ENCODE measurements around the gene RBM20. TPM values are rescaled to one million over a fixed set of nuclear protein-coding genes. Genes with fewer than 3 reads are reported as not detected.
A peak's percentile ranks its signal among the peaks of the same experiment; 100 is the strongest.

Gene RBM20
- polyA plus RNA-seq, 1 donor (not counting 4 experiments of a cell fraction or from before 2014, with no cell fraction given), result 0.01 TPM

DNA sequence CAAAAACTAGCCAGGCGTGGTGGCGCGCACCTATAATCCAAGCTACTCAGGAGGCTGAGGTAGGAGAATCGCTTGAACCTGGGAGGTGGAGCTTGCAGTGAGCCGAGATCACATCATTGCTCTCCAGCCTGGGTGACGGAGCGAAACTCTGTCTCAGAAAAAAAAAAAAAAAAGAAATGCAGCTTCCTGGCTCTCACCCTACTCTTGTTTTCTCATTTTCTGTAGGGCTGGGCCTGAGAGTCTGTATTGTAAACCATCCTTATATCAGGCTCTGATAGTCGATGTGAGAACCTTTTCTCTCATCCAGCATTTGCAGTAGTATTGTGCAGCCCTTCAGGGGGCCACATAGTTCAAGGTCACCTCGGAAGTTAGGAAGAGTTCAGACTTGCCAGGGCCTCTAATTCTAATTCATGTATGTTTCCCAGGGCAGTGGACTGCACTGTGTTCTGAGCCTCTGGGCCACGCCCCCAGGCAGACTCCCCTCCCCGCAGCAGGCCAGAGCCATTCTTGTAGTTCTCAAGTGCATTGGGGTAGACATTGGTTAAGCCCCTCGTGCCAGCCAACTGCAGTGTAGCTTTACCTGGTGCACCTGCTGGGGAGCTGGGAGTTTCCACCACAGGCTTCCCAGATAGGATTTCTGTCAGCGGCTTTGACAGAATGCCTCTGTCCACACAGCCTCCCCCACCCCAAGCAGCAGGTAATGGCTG, 189.3 kb downstream of the RBM20 start:
- peaks cover 19% of the 10 kb centered on the region for H3K4me1 ChIP-seq (ENCODE audit: control insufficient read depth, extremely low read depth, insufficient read depth, low read length)
- no peak overlapping the region for H3K27ac ChIP-seq (ENCODE audit: control insufficient read depth, insufficient read depth, low read length)

DNA sequence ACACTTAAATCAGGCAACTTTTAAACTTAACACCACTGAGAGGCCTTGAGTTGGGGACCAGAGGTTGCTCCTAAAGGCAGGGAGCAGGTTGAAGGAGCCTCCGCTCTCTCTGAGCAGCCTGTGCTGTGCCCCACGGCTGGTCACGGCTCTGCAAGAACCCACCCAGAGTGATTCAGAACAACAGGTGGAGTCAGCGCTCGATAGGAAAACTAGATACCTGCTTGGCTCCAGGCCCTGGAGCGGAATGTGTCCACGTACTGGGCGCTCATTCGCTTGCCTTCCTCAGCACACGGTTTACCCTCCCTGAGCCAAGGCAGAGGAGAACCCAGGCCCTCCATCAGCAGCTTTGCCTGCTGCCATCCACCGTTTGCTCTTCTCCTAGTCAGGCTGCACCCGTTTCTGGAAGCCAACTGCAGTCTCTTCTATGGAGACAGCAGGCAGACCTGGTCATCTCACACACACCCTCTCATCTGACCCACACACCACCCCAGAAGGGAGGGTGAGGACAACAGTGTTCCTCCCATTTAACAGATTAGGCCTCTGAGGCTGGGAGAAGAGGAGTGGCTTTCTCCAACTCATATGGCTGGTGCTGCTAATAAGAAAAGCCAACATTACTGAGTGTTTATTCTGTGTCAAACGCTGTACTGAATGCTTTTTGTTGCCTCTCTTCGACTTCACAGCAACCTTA, 189.9 kb downstream of the RBM20 start:
- H3K9ac ChIP-seq (ENCODE audit: control insufficient read depth, extremely low read depth, insufficient read depth, low read length), result no peak overlapping the region
- no peaks in the 10 kb centered on the region for H3K36me3 ChIP-seq (ENCODE audit: control insufficient read depth in 2 of 2, extremely low read depth in 1 of 2, insufficient read depth in 2 of 2, low read length in 2 of 2)
- peak; percentile 17 for FAIRE-seq
- no peak overlapping the region for H3K4me2 ChIP-seq (ENCODE audit: control insufficient read depth, extremely low read depth, insufficient read depth, low read depth, low read length)
- H2AFZ ChIP-seq (ENCODE audit: control insufficient read depth, low read length), result peak overlapping the region; percentile 40
- no peaks in the 10 kb centered on the region for H3K9me3 ChIP-seq (ENCODE audit: control insufficient read depth, low read depth, low read length)
- H4K20me1 ChIP-seq (ENCODE audit: control insufficient read depth, extremely low read depth, insufficient read depth, low read length), result no peaks in the 10 kb centered on the region
- no peaks in the 10 kb centered on the region for H3K9me1 ChIP-seq (ENCODE audit: control insufficient read depth, extremely low read depth, insufficient read depth, low read length)
- peaks cover 19% of the 10 kb centered on the region for H3K4me1 ChIP-seq (ENCODE audit: control insufficient read depth, extremely low read depth, insufficient read depth, low read length)
- no peaks in the 10 kb centered on the region for H3K79me2 ChIP-seq (ENCODE audit: control insufficient read depth, insufficient read depth, low read length)
- no peaks in the 10 kb centered on the region for H3K27me3 ChIP-seq (ENCODE audit: control insufficient read depth, extremely low read depth, insufficient read depth, low read length)
- dilution Hi-C loops (cut with MboI; ENCODE audit: extremely low pct_ligation_motif_present, low sequenced_read_pairs), result no loop called here
- no peak overlapping the region for H3K27ac ChIP-seq (ENCODE audit: control insufficient read depth, insufficient read depth, low read length)
- DNase-seq (ENCODE audit: low read depth, low spot score), result no peak
- TF ChIP-seq EZH2 (IDR thresholded peaks at IDR 0.05; ENCODE audit: low read length), result no peak
- TF ChIP-seq, protein P1, sequence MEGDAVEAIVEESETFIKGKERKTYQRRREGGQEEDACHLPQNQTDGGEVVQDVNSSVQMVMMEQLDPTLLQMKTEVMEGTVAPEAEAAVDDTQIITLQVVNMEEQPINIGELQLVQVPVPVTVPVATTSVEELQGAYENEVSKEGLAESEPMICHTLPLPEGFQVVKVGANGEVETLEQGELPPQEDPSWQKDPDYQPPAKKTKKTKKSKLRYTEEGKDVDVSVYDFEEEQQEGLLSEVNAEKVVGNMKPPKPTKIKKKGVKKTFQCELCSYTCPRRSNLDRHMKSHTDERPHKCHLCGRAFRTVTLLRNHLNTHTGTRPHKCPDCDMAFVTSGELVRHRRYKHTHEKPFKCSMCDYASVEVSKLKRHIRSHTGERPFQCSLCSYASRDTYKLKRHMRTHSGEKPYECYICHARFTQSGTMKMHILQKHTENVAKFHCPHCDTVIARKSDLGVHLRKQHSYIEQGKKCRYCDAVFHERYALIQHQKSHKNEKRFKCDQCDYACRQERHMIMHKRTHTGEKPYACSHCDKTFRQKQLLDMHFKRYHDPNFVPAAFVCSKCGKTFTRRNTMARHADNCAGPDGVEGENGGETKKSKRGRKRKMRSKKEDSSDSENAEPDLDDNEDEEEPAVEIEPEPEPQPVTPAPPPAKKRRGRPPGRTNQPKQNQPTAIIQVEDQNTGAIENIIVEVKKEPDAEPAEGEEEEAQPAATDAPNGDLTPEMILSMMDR (optimal IDR thresholded peaks at IDR 0.05 in 1 of 3, IDR thresholded peaks at IDR 0.05 in 1 of 3, conservative IDR thresholded peaks at IDR 0.05 in 1 of 3; ENCODE audit: extremely low read depth in 1 of 3, insufficient read depth in 2 of 3, low read length in 3 of 3), result no peak
- H3K4me3 ChIP-seq (ENCODE audit: control insufficient read depth in 2 of 3, extremely low read depth in 1 of 3, insufficient read depth in 2 of 3, low read depth in 1 of 3, low read length in 3 of 3), result no peak overlapping the region

More for the DNA sequence above, 189.3 kb downstream of the RBM20 start:
- no peaks in the 10 kb centered on the region for H4K20me1 ChIP-seq (ENCODE audit: control insufficient read depth, extremely low read depth, insufficient read depth, low read length)
- TF ChIP-seq, protein P1 (optimal IDR thresholded peaks at IDR 0.05 in 1 of 3, IDR thresholded peaks at IDR 0.05 in 1 of 3, conservative IDR thresholded peaks at IDR 0.05 in 1 of 3; ENCODE audit: extremely low read depth in 1 of 3, insufficient read depth in 2 of 3, low read length in 3 of 3), result no peak
- TF ChIP-seq EZH2 (IDR thresholded peaks at IDR 0.05; ENCODE audit: low read length), result no peak
- no peak for FAIRE-seq
- DNase-seq (ENCODE audit: low read depth, low spot score), result no peak
- H3K4me3 ChIP-seq (ENCODE audit: control insufficient read depth in 2 of 3, extremely low read depth in 1 of 3, insufficient read depth in 2 of 3, low read depth in 1 of 3, low read length in 3 of 3), result no peak overlapping the region
- no peaks in the 10 kb centered on the region for H3K36me3 ChIP-seq (ENCODE audit: control insufficient read depth in 2 of 2, extremely low read depth in 1 of 2, insufficient read depth in 2 of 2, low read length in 2 of 2)
- no peak overlapping the region for H3K9ac ChIP-seq (ENCODE audit: control insufficient read depth, extremely low read depth, insufficient read depth, low read length)
- H3K4me2 ChIP-seq (ENCODE audit: control insufficient read depth, extremely low read depth, insufficient read depth, low read depth, low read length), result no peak overlapping the region
- dilution Hi-C loops (cut with MboI; ENCODE audit: extremely low pct_ligation_motif_present, low sequenced_read_pairs), result no loop called here
- no peak overlapping the region for H2AFZ ChIP-seq (ENCODE audit: control insufficient read depth, low read length)
- no peaks in the 10 kb centered on the region for H3K79me2 ChIP-seq (ENCODE audit: control insufficient read depth, insufficient read depth, low read length)
- no peaks in the 10 kb centered on the region for H3K27me3 ChIP-seq (ENCODE audit: control insufficient read depth, extremely low read depth, insufficient read depth, low read length)
- H3K9me1 ChIP-seq (ENCODE audit: control insufficient read depth, extremely low read depth, insufficient read depth, low read length), result no peaks in the 10 kb centered on the region
- H3K9me3 ChIP-seq (ENCODE audit: control insufficient read depth, low read depth, low read length), result no peaks in the 10 kb centered on the region

Measured in keratinocyte (primary cell).